HG02798 (cell line): ENCODE measurements around the gene SLC9A4.

ENCODE experiments used
- ATAC-seq: cut with Tn5 transposase; IDR thresholded peaks from one replicate; pipeline ENCODE4 v1.9.1; 2021; ENCODE audit warnings: mild to moderate bottlenecking; ENCODE audit not compliant: unreplicated experiment, poor library complexity

Gene SLC9A4

GRCh38 chr2:102449370-102449974 lies 23.6 kb upstream of the SLC9A4 start:
- no peak for ATAC-seq

- no peak for ATAC-seq
Observed at GRCh38 chr2:102451968-102452367, 21.1 kb upstream of the SLC9A4 start.

GRCh38 chr2:102453501-102453900 lies 19.5 kb upstream of the SLC9A4 start:
- no peak for ATAC-seq

- no peak for ATAC-seq
Observed at GRCh38 chr2:102455061-102455670, 17.9 kb upstream of the SLC9A4 start.

GRCh38 chr2:102460467-102460866 lies 12.6 kb upstream of the SLC9A4 start:
- no peak for ATAC-seq

- ATAC-seq, result no peak
Observed at GRCh38 chr2:102461188-102461587, 11.8 kb upstream of the SLC9A4 start.

GRCh38 chr2:102463160-102463559 lies 9.9 kb upstream of the SLC9A4 start:
- ATAC-seq, result no peak

- no peak for ATAC-seq
Observed at GRCh38 chr2:102470168-102470567, 2.9 kb upstream of the SLC9A4 start.

GRCh38 chr2:102473631-102474030 lies 605 bp downstream of the SLC9A4 start:
- ATAC-seq, result no peak

- ATAC-seq, result no peak
Observed at GRCh38 chr2:102474785-102475184, 1.8 kb downstream of the SLC9A4 start.

- no peak for ATAC-seq
Observed at GRCh38 chr2:102478686-102479470, 5.9 kb downstream of the SLC9A4 start.

- ATAC-seq, result no peak
Observed at GRCh38 chr2:102480285-102481195, 7.5 kb downstream of the SLC9A4 start.

- no peak for ATAC-seq
Observed at GRCh38 chr2:102481931-102482330, 8.9 kb downstream of the SLC9A4 start.

- ATAC-seq, result no peak
Observed at GRCh38 chr2:102483086-102483485, 10.1 kb downstream of the SLC9A4 start.

GRCh38 chr2:102484310-102485061 lies 11.5 kb downstream of the SLC9A4 start:
- no peak for ATAC-seq

- no peak for ATAC-seq
Observed at GRCh38 chr2:102485147-102485785, 12.2 kb downstream of the SLC9A4 start.

- no peak for ATAC-seq
Observed at GRCh38 chr2:102486941-102487702, 14.1 kb downstream of the SLC9A4 start.

- ATAC-seq, result no peak
Observed at GRCh38 chr2:102487761-102488462, 14.9 kb downstream of the SLC9A4 start.
